GM19463 (cell line): ENCODE measurements around the gene ATP11B.
A peak's percentile ranks its signal among the peaks of the same experiment; 100 is the strongest.
"Not testable (repeated sequence)": the region's sequence is repeated elsewhere in the genome, so short reads cannot be mapped to it uniquely, and the experiment has no call there.

Experiments used
- ATAC-seq: cut with Tn5 transposase; IDR thresholded peaks from one replicate; pipeline ENCODE4 v1.9.1; 2021; ENCODE audit warnings: mild to moderate bottlenecking, moderate library complexity; ENCODE audit not compliant: unreplicated experiment

The ATP11B gene

DNA sequence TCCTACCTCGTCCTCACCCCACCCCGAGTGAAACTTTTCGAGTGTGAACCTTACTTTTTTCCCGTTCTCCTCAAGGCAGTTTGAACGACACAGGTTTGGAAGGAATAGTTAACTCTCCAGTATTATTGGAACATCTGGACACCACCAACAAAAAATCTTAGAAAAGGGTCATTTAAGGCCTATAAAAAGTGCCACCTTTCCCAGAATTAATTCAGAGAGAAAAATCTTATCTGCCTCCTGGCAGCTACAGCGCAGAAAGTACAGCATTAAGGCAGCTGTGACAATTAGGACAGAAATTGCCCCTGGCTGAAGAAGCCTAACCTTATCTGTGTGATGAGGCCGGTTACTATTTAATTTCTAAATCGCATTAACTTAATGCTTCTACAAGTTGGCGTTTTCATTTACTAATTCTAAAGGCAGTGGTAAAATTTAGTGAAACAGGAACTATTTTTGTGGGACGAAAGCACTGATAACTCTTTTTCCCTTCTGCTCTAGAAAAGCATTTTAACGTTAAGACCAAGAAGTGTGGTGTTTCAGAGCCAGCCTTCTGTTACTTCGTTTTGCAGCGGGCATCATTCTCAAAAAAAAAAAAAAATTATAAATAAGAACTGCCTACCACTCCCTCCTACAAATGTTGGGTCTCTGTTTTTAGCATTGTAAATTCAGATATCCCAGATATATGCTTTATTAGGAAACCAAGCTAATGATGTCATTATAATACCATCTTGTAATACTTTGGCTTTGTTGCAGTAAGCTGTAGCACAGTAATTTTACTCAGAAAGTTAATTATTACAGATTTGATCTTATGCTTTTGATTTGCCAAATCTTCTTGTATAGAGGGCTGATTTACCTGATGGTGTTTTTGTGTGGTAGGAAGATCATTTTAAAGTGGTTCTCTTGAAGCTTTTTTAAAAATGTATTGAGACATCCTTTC, 1.4 kb downstream of the ATP11B start:
- ATAC-seq: no peak

DNA sequence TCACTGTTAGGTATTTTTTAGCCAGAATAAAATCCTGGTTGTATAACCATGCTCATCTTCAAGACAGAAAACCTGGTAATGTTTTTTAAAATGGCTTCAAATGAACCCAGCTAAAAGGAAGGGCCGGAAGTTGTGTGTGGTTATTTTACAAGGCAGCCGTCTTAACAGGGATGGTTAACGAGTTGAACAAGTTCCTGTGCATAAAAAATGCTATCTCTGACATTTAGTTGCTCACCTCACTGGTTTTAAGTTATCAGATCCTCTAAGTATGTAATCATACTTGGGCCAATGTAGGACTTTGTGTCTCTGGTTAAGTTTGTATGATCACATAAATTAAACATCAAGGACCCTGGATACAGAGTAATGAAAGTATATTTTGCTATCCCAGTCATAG, 2.1 kb downstream of the ATP11B start:
- peak; percentile 14 for ATAC-seq

DNA sequence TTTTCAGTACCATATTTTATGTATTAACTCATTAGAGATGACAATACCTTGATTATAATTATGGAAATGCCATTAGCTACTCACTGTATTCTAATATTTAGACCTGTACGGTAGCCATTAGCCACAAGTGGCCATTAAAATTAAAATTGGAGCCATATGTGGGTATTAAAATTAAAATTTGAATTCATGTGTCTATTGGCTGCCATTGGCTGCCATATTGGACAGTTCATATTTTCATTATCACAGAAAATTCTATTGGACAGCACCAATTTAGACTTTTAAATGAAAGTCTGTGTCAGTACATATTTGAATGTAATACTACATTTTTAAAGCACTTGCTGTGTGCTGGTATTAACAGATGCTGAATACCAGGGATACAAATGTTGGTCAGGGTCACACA, 3.0 kb downstream of the ATP11B start:
- ATAC-seq: no peak

DNA sequence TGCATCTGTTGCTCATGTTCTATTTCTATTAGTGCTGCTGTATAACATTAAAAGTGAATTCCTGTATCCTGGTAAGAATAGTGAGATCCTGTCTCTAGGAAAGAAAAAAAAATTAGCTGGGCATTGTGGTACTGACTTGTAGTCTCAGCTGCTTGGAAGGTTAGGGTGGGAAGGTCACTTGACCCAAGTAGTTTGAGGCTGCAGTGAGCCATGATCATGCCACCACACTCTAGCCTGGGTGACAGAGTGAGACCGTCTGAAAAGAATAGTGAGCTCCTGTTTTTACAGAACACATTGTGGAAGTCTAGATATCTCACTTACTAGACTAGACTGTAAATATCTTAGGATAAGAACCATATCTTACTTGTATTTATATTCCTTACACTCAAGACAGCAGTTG, 4.6 kb downstream of the ATP11B start:
- ATAC-seq: no peak

DNA sequence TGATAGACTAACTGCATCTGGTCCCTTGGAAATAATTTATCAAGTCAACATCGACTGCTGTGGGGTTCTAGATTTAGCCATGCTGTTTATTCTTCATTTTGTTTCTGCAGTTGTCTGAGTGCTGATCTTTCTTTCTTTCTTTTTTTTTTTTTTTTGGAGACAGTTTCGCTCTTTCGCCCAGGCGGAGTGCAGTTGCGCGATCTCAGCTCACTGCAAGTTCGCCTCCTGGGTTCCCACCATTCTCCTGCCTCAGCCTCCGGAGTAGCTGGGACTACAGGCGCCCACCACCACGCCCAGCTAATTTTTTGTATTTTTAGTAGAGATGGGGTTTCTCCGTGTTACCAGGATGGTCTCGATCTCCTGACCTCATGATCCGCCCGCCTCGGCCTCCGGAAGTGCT, 5.8 kb downstream of the ATP11B start:
- ATAC-seq: not testable (repeated sequence)

DNA sequence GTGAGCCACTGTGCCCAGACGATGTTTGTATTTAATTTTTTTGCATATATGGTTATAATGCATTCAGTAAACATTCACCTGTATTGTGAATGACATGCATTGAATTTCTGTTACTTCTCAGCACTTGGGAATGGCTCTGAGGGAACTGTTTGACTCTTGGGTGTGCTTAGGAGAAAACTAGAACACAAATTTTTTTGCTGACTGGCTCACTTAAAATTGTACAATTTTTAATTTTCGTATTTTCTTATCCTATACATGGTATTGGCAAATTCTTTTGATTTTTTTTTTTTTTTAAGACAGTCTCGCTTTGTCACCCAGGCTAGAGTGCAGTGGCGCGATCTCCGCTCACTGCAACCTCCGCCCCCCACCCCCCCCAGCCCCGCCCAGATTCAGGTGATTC, 7.2 kb downstream of the ATP11B start:
- ATAC-seq: no peak

DNA sequence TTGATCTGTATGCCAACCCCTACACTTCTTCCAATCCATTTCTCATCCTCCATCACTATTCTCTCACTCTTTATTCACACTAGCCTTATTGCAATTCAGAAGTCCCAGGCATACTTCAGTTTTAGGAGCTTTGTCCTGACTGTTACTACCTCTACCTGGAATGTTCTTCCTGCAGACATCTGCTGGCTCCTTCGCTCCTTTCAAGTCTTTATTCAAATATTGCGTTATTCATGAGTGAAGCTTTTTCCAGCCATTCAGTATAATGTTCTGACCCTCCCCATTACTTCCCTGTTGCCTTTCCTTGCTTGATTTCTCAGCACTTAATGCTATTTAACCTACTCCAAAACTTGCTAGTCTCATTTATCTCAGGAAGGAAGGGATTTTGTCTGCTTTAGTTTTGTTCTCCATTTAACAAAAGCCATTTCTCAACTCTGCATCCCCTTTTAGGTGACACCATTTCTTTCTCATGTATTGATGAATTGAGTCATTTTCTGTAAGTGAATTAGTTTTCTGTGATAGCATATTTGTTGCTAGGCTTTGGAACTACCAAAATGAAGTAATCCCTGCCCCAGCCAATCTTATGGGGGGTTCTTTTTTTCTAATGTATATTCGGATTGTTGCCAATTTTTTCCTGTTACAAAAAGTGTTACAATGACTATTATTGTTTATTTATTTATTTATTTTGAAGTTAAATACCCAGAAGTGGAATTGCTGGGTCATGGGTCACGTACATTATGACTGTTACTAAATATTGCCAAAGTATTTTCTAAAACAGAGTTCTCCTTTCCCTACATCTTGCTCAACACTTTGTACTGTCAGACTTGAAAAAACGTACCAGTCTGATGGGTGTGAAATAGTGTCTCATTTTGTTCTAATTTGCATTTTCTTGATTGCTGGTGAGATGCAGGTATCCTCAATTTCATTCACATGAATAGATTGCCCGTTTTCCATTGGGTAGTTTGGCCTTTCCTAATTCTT, 9.4 kb downstream of the ATP11B start:
- ATAC-seq: no peak

DNA sequence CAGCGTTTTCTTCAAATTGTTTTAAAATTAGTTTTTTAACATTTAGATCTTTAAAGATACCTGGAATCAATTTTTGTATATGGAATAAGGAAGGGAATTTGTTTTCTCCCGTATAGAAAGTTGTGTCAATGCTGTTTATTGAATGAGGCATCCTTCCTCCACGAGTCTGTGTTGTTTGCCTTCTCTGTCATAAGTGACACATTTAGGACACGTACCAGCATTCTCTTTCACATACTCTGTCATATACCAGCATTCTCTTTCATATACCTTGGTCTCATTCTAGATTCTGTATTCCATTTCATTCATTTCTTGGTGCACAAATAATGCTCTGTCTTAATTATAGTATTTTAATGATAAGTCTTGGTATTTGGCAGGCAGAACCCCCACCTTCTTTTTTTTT, 10.3 kb downstream of the ATP11B start:
- ATAC-seq: no peak

DNA sequence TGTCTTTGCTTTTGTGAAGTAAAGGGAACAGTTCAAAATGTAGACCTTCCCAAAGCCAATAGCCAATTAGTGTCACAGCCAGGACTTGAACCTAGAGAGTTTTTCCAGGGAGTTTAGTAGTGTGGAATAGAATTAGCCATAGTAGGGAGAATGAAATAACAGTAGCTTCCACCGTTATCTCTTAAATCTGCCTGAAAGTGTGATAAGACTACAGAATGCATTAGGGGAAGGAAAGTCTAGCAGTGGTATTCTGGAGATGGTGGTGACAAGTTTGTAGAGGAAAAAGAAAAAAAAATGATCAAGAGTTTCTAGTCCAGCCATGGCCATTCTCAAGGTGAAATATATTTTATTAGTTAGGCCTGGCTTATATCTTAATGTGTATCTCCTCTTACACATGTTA, 13.8 kb downstream of the ATP11B start:
- no peak for ATAC-seq

DNA sequence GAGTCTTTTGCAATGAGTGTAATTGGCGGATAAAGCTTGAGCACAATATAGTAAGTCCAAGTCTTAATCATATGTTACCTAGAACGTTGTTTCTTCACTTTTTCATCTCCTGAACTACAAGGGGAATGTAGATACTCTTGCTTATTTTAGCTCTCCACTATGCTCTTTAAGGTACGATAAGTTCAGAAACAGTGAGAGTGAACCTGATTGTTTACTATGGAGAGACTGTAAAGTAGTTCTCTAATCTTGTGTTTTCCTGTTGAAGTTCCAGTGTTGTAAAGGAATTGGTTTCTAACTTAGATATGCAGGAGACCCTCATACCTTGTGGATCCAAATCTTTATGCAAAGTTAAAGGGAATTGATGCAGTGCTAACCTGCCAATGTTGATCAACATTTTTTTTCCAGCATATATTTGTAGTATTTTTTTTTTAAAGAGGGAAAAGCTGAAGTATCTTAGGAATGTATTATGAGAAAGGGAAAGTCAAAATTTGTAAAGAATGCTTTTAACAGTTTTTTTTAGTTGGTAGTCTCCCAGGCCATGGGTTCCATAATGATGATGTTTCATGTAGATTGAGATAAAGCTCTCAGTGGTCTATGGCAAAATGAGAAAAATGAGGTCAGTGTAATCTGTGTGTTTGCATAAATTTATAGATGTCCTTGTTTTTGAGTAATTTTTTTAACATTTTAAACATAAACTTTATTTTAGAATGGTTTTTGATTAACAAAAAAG, 14.9 kb downstream of the ATP11B start:
- no peak for ATAC-seq

DNA sequence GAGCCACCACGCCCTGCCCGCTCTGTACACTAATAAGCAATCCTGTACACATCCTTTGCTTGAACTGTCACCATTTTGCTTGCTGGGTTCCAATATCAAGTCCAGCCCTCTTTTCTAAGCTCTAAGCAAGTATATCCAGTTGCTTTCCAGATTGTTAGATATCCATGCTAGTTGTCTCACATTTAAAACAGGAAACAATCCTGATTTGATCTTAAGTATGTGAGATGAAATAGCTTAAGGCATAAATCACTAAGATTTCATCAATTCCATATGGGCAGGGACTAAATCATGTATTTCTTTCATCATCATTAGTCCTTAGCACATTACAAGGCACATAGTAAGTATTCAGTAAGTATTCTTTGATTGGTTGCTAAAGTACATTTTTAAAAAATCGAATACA, 16.2 kb downstream of the ATP11B start:
- no peak for ATAC-seq

DNA sequence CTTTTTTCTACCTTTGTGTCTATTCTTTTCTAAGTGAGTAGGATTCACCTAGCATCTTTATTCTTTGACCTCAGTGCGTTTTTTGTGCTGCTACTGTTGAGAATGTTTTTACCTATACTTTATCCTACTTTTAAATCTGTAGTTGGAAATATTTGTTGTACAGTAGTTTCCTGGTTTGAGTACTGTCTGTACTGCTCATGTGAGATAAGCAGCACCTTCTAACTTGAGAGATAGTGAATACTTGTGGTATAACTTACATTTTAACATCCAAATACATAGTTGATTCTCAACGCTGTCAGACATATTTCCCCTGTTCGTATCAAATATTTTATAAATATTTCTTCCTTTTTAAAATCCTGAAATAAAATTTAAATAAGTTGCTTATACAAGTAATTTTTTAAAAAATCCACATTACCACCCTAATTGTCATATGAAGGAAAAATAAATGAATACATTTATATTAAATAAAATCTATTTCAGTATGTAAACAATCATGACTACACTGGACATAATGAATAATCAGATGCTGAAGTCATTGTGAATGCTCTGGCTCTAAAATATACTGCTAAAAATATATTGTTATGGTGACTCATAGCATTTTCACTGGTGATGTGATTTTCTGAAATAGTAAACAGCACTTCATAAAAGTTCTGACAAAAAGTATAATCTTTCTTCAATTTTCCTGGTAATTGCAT, 17.4 kb downstream of the ATP11B start:
- ATAC-seq: no peak

DNA sequence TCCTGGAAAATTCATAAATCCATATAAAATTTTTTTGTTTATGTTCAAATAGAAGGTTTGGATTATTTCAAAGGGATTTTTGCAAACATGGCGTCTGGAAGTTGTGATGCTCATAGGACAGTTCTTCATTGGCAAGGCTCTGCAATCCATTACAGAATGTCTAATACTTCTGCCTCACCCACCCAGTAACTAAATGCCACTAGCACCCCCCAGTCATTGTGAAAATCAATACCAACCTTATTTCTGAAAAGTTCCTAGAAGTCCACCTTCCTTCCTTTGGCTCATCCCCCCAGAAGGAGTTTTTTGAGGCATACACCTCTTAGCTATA, 17.9 kb downstream of the ATP11B start:
- no peak for ATAC-seq

DNA sequence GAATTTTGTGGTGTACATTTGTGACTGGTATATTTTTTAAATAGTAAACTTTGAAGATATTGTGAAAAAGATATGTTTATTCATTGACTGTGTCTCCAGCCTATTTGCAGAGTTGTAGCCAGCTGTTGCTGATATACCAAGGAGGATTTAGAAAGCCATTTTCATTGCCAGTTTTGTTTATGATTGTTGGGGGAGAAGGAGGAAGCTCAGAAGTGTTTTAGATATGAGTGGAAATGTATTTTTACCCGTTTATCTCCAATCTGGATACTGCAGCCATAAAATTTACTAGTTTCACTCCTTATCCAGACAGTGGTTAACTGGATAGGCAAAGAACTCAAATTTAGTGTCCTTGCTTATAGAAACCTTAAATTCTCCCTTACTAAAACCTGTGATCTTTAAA, 18.8 kb downstream of the ATP11B start:
- ATAC-seq: no peak

DNA sequence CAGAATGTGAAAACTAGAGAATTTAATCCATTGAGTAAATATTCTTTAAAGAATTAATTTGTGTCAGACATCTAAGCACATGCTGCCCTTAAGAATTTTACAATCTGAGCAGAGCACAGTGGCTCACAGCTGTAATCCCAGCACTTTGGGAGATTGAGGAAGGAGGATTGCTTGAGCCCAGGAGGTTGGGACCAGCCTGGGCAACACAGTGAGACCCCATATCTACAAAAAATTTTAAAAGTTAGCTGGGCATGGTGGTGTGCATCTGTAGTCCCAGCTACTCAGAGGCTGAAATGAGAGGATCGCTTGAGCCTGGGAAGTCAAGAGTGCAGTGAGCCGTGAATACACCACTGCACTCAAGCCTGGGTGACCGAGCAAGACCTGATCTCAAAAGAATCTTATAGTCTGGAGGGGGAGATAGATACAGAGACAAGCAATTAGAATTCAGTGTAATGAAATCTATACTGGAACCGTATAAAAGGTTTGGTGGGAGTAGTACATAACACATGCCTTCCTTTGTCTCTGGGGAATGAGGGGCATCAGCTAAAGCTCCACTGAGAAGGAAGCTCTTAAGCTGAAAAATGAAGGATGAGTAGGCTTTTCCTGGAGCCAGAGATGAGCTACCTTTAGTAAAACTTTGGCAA, 21.2 kb downstream of the ATP11B start:
- ATAC-seq: no peak

DNA sequence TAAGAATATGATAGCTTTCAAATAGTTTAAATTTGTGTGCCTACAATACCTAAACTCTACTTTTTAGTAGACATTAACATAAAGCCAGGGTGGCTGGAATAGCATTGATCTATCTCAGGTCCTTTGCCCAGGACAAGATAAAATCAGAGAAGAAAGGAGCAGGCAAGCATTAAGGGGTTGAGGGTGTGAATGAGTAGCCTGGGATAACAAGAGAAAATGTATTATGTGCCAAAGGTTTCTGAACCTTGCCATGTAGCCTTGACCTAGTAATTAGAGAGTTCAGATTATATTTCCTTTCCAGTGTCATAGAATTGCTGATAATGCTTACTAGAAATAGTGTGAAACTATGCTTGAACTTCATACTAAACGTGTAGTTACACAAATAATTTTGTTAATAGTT, 22.9 kb downstream of the ATP11B start:
- no peak for ATAC-seq

DNA sequence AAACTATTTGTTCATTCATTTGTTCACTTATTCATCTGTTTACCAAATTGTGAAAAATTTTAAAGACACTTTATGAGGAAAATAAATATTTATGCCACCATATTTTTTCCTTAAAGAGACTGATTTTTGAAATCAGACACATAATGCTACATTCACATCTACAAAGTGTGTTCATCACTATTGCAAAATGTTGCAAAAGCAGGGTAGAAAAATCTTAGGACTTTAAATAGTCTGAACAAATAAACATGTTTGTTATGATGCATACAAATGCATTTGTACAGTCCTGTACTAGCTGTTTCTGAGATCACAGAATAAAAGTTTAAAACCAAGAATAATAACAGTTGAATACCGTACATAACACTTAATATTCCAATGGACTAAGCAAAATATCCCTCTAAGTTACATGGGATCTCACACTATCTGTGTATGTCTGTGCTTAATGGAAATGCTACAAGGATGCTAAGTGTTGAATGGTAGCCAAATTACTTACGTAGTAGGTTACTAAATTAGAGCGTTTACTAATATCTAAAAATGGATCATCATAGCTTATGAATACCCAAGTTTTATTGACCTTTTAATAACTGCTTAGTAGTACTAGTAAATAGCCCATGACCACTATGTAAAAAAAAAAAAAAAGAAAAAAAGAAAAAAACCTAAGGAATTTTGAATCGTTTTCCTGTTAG, 25.1 kb downstream of the ATP11B start:
- no peak for ATAC-seq

DNA sequence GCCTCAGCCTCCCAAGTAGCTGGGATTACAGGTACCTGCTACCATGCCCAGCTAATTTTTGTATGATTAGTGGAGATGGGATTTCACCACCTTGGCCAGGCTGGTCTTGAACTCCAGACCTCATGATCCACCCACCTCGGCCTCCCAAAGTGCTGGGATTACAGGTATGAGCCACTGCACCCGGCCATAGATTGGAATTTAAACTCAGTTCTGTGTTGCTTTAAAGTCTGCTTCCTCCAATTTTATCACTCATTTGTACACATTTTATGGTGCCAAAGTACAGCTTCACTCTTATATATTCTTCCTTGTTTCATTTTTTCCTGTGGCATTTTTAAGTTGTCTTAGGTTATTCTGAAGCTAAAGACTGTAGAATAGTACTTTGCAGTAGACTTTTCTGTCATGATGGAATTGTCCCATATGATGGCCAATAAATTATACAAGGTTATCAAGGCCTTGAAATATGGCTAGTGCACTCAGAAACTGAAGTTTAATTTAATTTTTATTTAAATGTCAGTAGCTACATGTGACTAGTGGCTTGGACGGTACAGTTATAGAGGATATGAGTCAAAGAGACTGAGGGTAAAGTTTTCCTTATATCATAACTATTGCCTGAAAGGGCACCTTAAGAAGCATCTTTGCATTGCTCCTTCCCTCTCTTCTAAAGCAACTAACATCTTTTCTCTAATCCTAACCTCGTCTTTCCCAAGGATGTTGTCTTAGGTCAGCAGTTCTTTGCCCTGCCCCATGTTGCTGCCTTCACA, 28.1 kb downstream of the ATP11B start:
- no peak for ATAC-seq

DNA sequence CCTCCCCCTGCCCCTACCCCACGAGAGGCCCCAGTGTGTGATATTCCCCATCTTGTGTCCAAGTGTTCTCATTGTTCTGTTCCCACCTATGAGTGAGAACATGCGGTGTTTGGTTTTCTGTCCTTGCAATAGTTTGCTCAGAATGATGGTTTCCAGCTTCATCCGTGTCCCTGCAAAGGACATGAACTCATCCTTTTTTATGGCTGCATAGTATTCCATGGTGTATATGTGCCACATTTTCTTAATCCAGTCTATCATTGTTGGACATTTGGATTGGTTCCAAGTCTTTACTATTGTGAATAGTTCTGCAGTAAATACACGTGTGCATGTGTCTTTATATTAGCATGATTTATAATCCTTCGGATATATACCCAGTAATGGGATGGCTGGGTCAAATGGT, 29.0 kb downstream of the ATP11B start:
- not testable (repeated sequence) for ATAC-seq
